Lung (tissue), 12 donors: ENCODE results near the gene USH2A. TPM values are rescaled to one million over a fixed set of nuclear protein-coding genes. Genes with fewer than 3 reads are reported as not detected.

ENCODE experiments used
- ATAC-seq: fragments of 200-7000 bp; cut with Tn5 transposase; one replicate; pipeline ENCODE4 v1.9.1; 2020; ENCODE audit warnings: moderate number of reproducible peaks; ENCODE audit not compliant: insufficient read depth, low FRiP score
- DNase-seq, 3 donors: peaks; one replicate each; pipeline ENCODE4 v3.0.0-alpha.2; 2013 to 2017
- H3K27ac ChIP-seq, 2 donors: one replicate each; pipeline ENCODE4 v1.5.1; 2013; ENCODE audit warnings: mild to moderate bottlenecking in 2 of 2, moderate library complexity in 2 of 2, control low read depth in 1 of 2, inconsistent platforms in 1 of 2, low read depth in 1 of 2, low read length in 1 of 2
- H3K27me3 ChIP-seq, 3 donors: one replicate each; pipeline ENCODE4 v1.5.1; 2013; ENCODE audit warnings: low read length in 2 of 3; ENCODE audit not compliant: control insufficient read depth in 3 of 3, insufficient read depth in 3 of 3
- H3K36me3 ChIP-seq, 4 donors: one replicate each; pipeline ENCODE4 v1.5.1; 2013; ENCODE audit warnings: low read length in 4 of 4, mild to moderate bottlenecking in 1 of 4, moderate library complexity in 1 of 4; ENCODE audit not compliant: control insufficient read depth in 4 of 4, insufficient read depth in 4 of 4
- H3K4me1 ChIP-seq, 5 donors: one replicate each; pipeline ENCODE4 v1.5.1; 2013; ENCODE audit warnings: low read length in 5 of 5, mild to moderate bottlenecking in 2 of 5, moderate library complexity in 1 of 5; ENCODE audit not compliant: control insufficient read depth in 5 of 5, insufficient read depth in 5 of 5
- H3K4me3 ChIP-seq: one replicate; pipeline ENCODE4 v1.5.1; 2013; ENCODE audit warnings: mild to moderate bottlenecking, control low read depth, moderate library complexity
- H3K9ac ChIP-seq, 2 donors: one replicate each; pipeline ENCODE4 v1.5.1; 2013; ENCODE audit warnings: low read length in 2 of 2, control low read depth in 1 of 2; ENCODE audit not compliant: insufficient read depth in 1 of 2
- H3K9me3 ChIP-seq, 4 donors: one replicate each; pipeline ENCODE4 v1.5.1; 2013; ENCODE audit warnings: low read length in 3 of 4, mild to moderate bottlenecking in 1 of 4, moderate library complexity in 1 of 4; ENCODE audit not compliant: control insufficient read depth in 4 of 4, insufficient read depth in 3 of 4
- WGBS, 2 donors: extraction: QIAGEN DNeasy Blood & Tissue Kit; methylation state at CpG; one replicate each; pipeline ENCODE4 v1.1.7; 2013; 5-methylcytosine and 5-hydroxymethylcytosine counted together
- polyA plus RNA-seq, 2 donors: library from polyadenylated mRNA; stranded (reverse); fragments of 200-250 nt; gene quantifications; one replicate each; pipeline ENCODE4 v1.2.1, GENCODE V29; 2013
- total RNA-seq, 2 donors: library from RNA; depleted of rRNA in 1 of 2; stranded (reverse); fragments of >200 nt in 1 of 2; gene quantifications; one replicate each; pipeline ENCODE4 v1.2.1, GENCODE V29; 2014 to 2021
- TF ChIP-seq, protein P1 (sequence below): IDR thresholded peaks from 2 replicates; pipeline ENCODE4 v1.5.1; 2012; ENCODE audit warnings: mild to moderate bottlenecking; ENCODE audit errors: control extremely low read depth, extremely low read depth
- donor health status: control.
- donor health status: control.
- donor health status: Bipolar disorder and iron deficiency.
- donor health status: healthy.
- donor health status: DM: yes; HTN: yes; CAD: no.

The USH2A gene
- total and polyA plus RNA-seq, 4 donors = under 0.01 to 0.11 TPM; not detected in 2

DNA sequence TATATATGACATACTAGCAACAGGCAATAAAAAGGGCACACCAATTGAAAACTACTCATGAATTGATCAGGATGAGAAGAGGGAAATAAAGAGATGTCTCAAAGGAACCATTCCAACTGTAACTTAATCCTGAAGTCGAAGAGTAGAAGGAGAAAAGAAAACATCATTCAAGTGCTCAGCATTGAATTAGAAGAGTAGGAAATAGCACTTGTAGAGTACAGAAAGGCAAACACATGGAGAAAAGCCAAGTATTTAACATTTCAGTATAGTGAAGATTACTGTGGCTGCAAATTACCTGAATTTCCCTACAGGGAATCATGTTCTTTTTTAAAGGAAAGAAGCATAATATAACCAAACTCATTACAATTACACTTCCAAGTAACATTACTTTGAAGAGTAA lies 651.1 kb downstream of the USH2A start:
- TF ChIP-seq, protein P1, sequence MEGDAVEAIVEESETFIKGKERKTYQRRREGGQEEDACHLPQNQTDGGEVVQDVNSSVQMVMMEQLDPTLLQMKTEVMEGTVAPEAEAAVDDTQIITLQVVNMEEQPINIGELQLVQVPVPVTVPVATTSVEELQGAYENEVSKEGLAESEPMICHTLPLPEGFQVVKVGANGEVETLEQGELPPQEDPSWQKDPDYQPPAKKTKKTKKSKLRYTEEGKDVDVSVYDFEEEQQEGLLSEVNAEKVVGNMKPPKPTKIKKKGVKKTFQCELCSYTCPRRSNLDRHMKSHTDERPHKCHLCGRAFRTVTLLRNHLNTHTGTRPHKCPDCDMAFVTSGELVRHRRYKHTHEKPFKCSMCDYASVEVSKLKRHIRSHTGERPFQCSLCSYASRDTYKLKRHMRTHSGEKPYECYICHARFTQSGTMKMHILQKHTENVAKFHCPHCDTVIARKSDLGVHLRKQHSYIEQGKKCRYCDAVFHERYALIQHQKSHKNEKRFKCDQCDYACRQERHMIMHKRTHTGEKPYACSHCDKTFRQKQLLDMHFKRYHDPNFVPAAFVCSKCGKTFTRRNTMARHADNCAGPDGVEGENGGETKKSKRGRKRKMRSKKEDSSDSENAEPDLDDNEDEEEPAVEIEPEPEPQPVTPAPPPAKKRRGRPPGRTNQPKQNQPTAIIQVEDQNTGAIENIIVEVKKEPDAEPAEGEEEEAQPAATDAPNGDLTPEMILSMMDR = no peak
- H3K27me3 ChIP-seq = peaks cover 0 to 35% (median 0%) of the 10 kb centered on the region in 3 donors
- H3K4me3 ChIP-seq = no peak overlapping the region
- 46 to 68% methylated on average over 1 of the region's 1 CpG for WGBS, 2 donors
- ATAC-seq = no peak
- H3K9me3 ChIP-seq = no peaks in the 10 kb centered on the region
- no peaks in the 10 kb centered on the region for H3K36me3 ChIP-seq
- no peaks in the 10 kb centered on the region for H3K4me1 ChIP-seq
- H3K9ac ChIP-seq = no peak overlapping the region
- no peak overlapping the region for H3K27ac ChIP-seq
- peak in 2 of 3 donors; percentile 13 to 57 for DNase-seq

DNA sequence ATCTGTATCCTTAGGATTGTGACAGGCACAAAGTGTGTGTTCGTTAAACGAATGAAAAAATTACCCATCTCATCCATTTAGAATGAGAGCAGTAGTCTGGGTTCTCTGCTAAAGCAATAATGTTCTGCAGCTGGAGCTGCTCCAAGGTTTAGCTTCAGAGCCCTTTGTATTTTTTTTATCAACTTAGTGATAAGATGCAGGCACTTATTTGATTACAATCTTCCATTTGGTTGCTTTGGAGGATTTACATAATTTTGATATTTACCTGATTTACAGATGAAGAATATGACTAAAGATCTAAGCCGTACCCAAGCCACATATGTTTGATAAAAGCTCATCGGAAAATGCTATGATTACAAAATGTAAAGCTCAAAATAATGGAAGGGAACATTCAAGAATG lies 654.9 kb downstream of the USH2A start:
- Histone ChIP-seq H3K4me3 (no peak overlapping the region), H3K27ac (no peak overlapping the region), H3K27me3 (peaks cover 0 to 12% (median 0%) of the 10 kb centered on the region in 3 donors), H3K36me3 (no peaks in the 10 kb centered on the region), H3K9me3 (peaks cover 0 to under 1% (median 0%) of the 10 kb centered on the region in 4 donors), H3K9ac (no peak overlapping the region), H3K4me1 (no peaks in the 10 kb centered on the region)
- ATAC-seq (no peak), DNase-seq (no peak)
- 85 to 86% methylated on average over 4 of the region's 4 CpGs for WGBS, 2 donors
- TF ChIP-seq, protein P1 = no peak

- TF ChIP-seq, protein P1 = no peak
- Histone ChIP-seq H3K4me1 (no peaks in the 10 kb centered on the region), H3K27ac (no peak overlapping the region), H3K36me3 (no peaks in the 10 kb centered on the region), H3K9ac (no peak overlapping the region), H3K9me3 (peaks cover 0 to 2% (median 0%) of the 10 kb centered on the region in 4 donors), H3K4me3 (no peak overlapping the region), H3K27me3 (peaks cover 0 to 15% (median 0%) of the 10 kb centered on the region in 3 donors)
- 66 to 79% methylated on average over 2 of the region's 2 CpGs for WGBS, 2 donors
- ATAC-seq (no peak), DNase-seq (no peak)
These were observed 655.5 kb downstream of the USH2A start for GRCh38 chr1:215767761-215768160.

- Histone ChIP-seq H3K4me1 (no peaks in the 10 kb centered on the region), H3K4me3 (no peak overlapping the region), H3K36me3 (no peaks in the 10 kb centered on the region), H3K27ac (no peak overlapping the region), H3K9me3 (peaks cover 0 to 2% (median 0%) of the 10 kb centered on the region in 4 donors), H3K27me3 (peaks cover 0 to 15% (median 0%) of the 10 kb centered on the region in 3 donors), H3K9ac (no peak overlapping the region)
- ATAC-seq (no peak), DNase-seq (no peak)
- TF ChIP-seq, protein P1 = no peak
- 50 to 54% methylated on average over 1 of the region's 1 CpG for WGBS, 2 donors
These were observed 656.7 kb downstream of the USH2A start for GRCh38 chr1:215766521-215766920.
